ENCODE data around the gene C10orf90.

GRCh38 chr10:126496771-126497545, 173.5 kb downstream of the C10orf90 start:
- TF ChIP-seq CTCF (IDR thresholded peaks at IDR 0.05) (no peak), POLR2A (IDR thresholded peaks at IDR 0.05) (no peak), EP300 (IDR thresholded peaks at IDR 0.05) (no peak)
